Esophagus squamous epithelium (tissue), 4 donors: ENCODE data around the gene IPCEF1.

ENCODE experiments used
- POLR2A ChIP-seq, 4 donors: fragments of 450-650 bp; IDR thresholded peaks; one replicate each; pipeline ENCODE4 v1.6.1; 2017; ENCODE audit warnings: antibody characterized with exemption in 4 of 4, mild to moderate bottlenecking in 4 of 4, moderate library complexity in 3 of 4
- TF ChIP-seq, protein P1 (sequence below), 6 experiments: fragments of 450-650 bp in 4 of 6; fragments of 200-600 bp in 2 of 6; sonication (generic) in 2 of 6; IDR thresholded peaks; one replicate each; pipeline ENCODE4 v1.5.1; 2016 to 2019; ENCODE audit warnings: antibody characterized with exemption in 6 of 6, mild to moderate bottlenecking in 4 of 6, moderate library complexity in 4 of 6

- TF ChIP-seq, protein P1, sequence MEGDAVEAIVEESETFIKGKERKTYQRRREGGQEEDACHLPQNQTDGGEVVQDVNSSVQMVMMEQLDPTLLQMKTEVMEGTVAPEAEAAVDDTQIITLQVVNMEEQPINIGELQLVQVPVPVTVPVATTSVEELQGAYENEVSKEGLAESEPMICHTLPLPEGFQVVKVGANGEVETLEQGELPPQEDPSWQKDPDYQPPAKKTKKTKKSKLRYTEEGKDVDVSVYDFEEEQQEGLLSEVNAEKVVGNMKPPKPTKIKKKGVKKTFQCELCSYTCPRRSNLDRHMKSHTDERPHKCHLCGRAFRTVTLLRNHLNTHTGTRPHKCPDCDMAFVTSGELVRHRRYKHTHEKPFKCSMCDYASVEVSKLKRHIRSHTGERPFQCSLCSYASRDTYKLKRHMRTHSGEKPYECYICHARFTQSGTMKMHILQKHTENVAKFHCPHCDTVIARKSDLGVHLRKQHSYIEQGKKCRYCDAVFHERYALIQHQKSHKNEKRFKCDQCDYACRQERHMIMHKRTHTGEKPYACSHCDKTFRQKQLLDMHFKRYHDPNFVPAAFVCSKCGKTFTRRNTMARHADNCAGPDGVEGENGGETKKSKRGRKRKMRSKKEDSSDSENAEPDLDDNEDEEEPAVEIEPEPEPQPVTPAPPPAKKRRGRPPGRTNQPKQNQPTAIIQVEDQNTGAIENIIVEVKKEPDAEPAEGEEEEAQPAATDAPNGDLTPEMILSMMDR (IDR thresholded peaks at IDR 0.05): no peak
- no peak for TF ChIP-seq POLR2A (IDR thresholded peaks at IDR 0.05)
These were observed 126.2 kb downstream of the IPCEF1 start for GRCh38 chr6:154230393-154230792.
